Thyroid gland (tissue), 4 donors: ENCODE data around the gene ARHGAP24.
A peak's percentile ranks its signal among the peaks of the same experiment; 100 is the strongest.

Experiments
- POLR2A ChIP-seq, 2 donors: fragments of 450-650 bp; IDR thresholded peaks; one replicate each; pipeline ENCODE4 v1.6.1; 2017; ENCODE audit warnings: antibody characterized with exemption in 2 of 2, mild to moderate bottlenecking in 2 of 2, moderate library complexity in 1 of 2
- TF ChIP-seq, protein P1 (sequence below), 6 experiments: fragments of 200-600 bp in 3 of 6; fragments of 450-650 bp in 3 of 6; sonication (generic) in 3 of 6; IDR thresholded peaks; one replicate each; pipeline ENCODE4 v1.5.1; 2016 to 2019; ENCODE audit warnings: antibody characterized with exemption in 6 of 6, mild to moderate bottlenecking in 2 of 6, inconsistent platforms in 1 of 6, moderate library complexity in 1 of 6

- TF ChIP-seq, protein P1, sequence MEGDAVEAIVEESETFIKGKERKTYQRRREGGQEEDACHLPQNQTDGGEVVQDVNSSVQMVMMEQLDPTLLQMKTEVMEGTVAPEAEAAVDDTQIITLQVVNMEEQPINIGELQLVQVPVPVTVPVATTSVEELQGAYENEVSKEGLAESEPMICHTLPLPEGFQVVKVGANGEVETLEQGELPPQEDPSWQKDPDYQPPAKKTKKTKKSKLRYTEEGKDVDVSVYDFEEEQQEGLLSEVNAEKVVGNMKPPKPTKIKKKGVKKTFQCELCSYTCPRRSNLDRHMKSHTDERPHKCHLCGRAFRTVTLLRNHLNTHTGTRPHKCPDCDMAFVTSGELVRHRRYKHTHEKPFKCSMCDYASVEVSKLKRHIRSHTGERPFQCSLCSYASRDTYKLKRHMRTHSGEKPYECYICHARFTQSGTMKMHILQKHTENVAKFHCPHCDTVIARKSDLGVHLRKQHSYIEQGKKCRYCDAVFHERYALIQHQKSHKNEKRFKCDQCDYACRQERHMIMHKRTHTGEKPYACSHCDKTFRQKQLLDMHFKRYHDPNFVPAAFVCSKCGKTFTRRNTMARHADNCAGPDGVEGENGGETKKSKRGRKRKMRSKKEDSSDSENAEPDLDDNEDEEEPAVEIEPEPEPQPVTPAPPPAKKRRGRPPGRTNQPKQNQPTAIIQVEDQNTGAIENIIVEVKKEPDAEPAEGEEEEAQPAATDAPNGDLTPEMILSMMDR (IDR thresholded peaks at IDR 0.05), result no peak
- peak in 1 of 2 donors; percentile 34 for TF ChIP-seq POLR2A (IDR thresholded peaks at IDR 0.05)
These were observed at the start of gene ARHGAP24 for GRCh38 chr4:85474818-85475630.
